ENCODE data around the gene KRI1.

Gene KRI1

GRCh38 chr19:10517760-10518443, 47.9 kb downstream of the KRI1 start:
- DNase-seq (ENCODE audit: low read depth) = peak; percentile 18
- H3K4me3 ChIP-seq (replicated peaks; ENCODE audit: low read depth, low read length) = peak overlapping the region; percentile 38
- TF ChIP-seq CTCF (IDR thresholded peaks at IDR 0.05; ENCODE audit: low read length, missing control alignments) = no peak

GRCh38 chr19:10517361-10517759, 48.5 kb downstream of the KRI1 start, which contains the start of gene S1PR5:
Gene S1PR5 (minus strand): TSS chr19:10517447. CDS start chr19:10515011, 2,436 bp downstream.
- DNase-seq (ENCODE audit: low read depth) = no peak
- H3K4me3 ChIP-seq (replicated peaks; ENCODE audit: low read depth, low read length) = peak within 1 kb of the TSS; percentile 38
- TF ChIP-seq CTCF (IDR thresholded peaks at IDR 0.05; ENCODE audit: low read length, missing control alignments) = no peak

GRCh38 chr19:10516671-10517286, 49.0 kb downstream of the KRI1 start:
- no peak for DNase-seq (ENCODE audit: low read depth)
- peak overlapping the region; percentile 38 for H3K4me3 ChIP-seq (replicated peaks; ENCODE audit: low read depth, low read length)

GRCh38 chr19:10516064-10516385, 49.8 kb downstream of the KRI1 start:
- H3K4me3 ChIP-seq (replicated peaks; ENCODE audit: low read depth, low read length) = no peak overlapping the region
- no peak for TF ChIP-seq CTCF (IDR thresholded peaks at IDR 0.05; ENCODE audit: low read length, missing control alignments)
- no peak for DNase-seq (ENCODE audit: low read depth)

More at GRCh38 chr19:10516671-10517286, 49.0 kb downstream of the KRI1 start:
- no peak for TF ChIP-seq CTCF (IDR thresholded peaks at IDR 0.05; ENCODE audit: low read length, missing control alignments)

- DNase-seq (ENCODE audit: low read depth) = no peak
- TF ChIP-seq CTCF (IDR thresholded peaks at IDR 0.05; ENCODE audit: low read length, missing control alignments) = no peak
- no peak overlapping the region for H3K4me3 ChIP-seq (replicated peaks; ENCODE audit: low read depth, low read length)
Observed at GRCh38 chr19:10514211-10515145, 51.3 kb downstream of the KRI1 start.

GRCh38 chr19:10513223-10513622, 52.6 kb downstream of the KRI1 start:
- DNase-seq (ENCODE audit: low read depth) = no peak

More at GRCh38 chr19:10513223-10513622, 52.6 kb downstream of the KRI1 start:
- TF ChIP-seq CTCF (IDR thresholded peaks at IDR 0.05; ENCODE audit: low read length, missing control alignments) = no peak
- H3K4me3 ChIP-seq (replicated peaks; ENCODE audit: low read depth, low read length) = no peak overlapping the region
